Loucy (cell line): ENCODE measurements around the gene PPP1R14C.

Experiments
- CTCF ChIP-seq: fragments of 200-600 bp; sonication (generic); conservative IDR thresholded peaks from 2 replicates; pipeline ENCODE4 v1.5.1; 2014; ENCODE audit warnings: mild to moderate bottlenecking, antibody characterized with exemption, low read length
- EZH2phosphoT487 ChIP-seq: fragments of 200-600 bp; IDR thresholded peaks from 2 replicates; pipeline ENCODE4 v1.6.1; 2018; ENCODE audit warnings: antibody characterized with exemption, mild to moderate bottlenecking, moderate library complexity, borderline replicate concordance

GRCh38 chr6:150165020-150165702, 22.3 kb downstream of the PPP1R14C start:
- TF ChIP-seq CTCF (no peak), EZH2phosphoT487 (no peak)
